HepG2 (cell line): Measurements from ENCODE around the gene HES2. TPM values are rescaled to one million over a fixed set of nuclear protein-coding genes. Genes with fewer than 3 reads are reported as not detected.
A peak's percentile ranks its signal among the peaks of the same experiment; 100 is the strongest.

Experiments
- ARNT2 ChIP-seq: sonication (generic); formaldehyde crosslinking; IDR thresholded peaks from 2 replicates; pipeline ENCODE4 v1.8.0; 2022; ENCODE audit warnings: mild to moderate bottlenecking, low read depth, missing genetic modification reagents, moderate library complexity
- CCDC6 ChIP-seq: sonication (generic); formaldehyde crosslinking; IDR thresholded peaks from 2 replicates; pipeline ENCODE4 v1.8.1; 2022; ENCODE audit warnings: mild to moderate bottlenecking, missing genetic modification reagents, moderate library complexity
- GLI4 ChIP-seq: sonication (generic); formaldehyde crosslinking; IDR thresholded peaks from 2 replicates; pipeline ENCODE4 v1.5.1; 2020; ENCODE audit warnings: missing genetic modification reagents, mild to moderate bottlenecking, moderate library complexity, borderline replicate concordance
- SP5 ChIP-seq: IDR thresholded peaks from 2 replicates; pipeline ENCODE4 v1.6.1; 2016; ENCODE audit warnings: low read depth, borderline replicate concordance
- SRSF4 ChIP-seq: fragments of 200-400 bp; formaldehyde crosslinking; IDR thresholded peaks from one replicate; pipeline ENCODE4 v1.6.1; 2018; ENCODE audit warnings: mild to moderate bottlenecking, low read depth, low read length, moderate library complexity; ENCODE audit not compliant: poor library complexity, severe bottlenecking
- ZNF274 ChIP-seq: sonication (generic); formaldehyde crosslinking; IDR thresholded peaks from 2 replicates; pipeline ENCODE4 v1.5.1; 2020; ENCODE audit warnings: mild to moderate bottlenecking, missing genetic modification reagents
- ZNF354B ChIP-seq: sonication (generic); formaldehyde crosslinking; IDR thresholded peaks from 2 replicates; pipeline ENCODE4 v1.8.0; 2022; ENCODE audit warnings: mild to moderate bottlenecking, missing genetic modification reagents
- ZNF777 ChIP-seq: sonication (generic); formaldehyde crosslinking; IDR thresholded peaks from 2 replicates; pipeline ENCODE4 v1.4.0; 2020; ENCODE audit warnings: missing genetic modification reagents
- polyA plus RNA-seq, 8 experiments: library from polyadenylated mRNA; depleted of rRNA in 3 of 8; stranded (reverse) in 7 of 8; unstranded in 1 of 8; fragments of >200 nt; fragmentation: Illumina TruSeq in 4 of 8; extraction: Trizol in 4 of 8; gene quantifications; 2 replicates each; pipeline versions ENCODE4 v1.2.1 to v1.2.3, GENCODE V29; 2011 to 2016; ENCODE audit warnings: low read depth in 4 of 8, missing spikeins in 1 of 8, mixed read lengths in 1 of 8; ENCODE audit not compliant: insufficient read depth in 1 of 8
- total RNA-seq, 5 experiments: library from RNA; depleted of rRNA; stranded (reverse); fragments of >200 nt; fragmentation: Illumina TruSeq; extraction: Trizol; gene quantifications; 2 replicates each; pipeline ENCODE4 v1.2.3, GENCODE V29; 2016; ENCODE audit warnings: low read depth in 1 of 5
- TF ChIP-seq, protein P1 (sequence below): sonication (generic); formaldehyde crosslinking; conservative IDR thresholded peaks from 2 replicates; pipeline ENCODE4 v1.8.0; 2022; ENCODE audit warnings: mild to moderate bottlenecking, moderate library complexity, missing genetic modification reagents
- TF ChIP-seq, protein P2 (sequence below): sonication (generic); formaldehyde crosslinking; IDR thresholded peaks from 2 replicates; pipeline ENCODE4 v1.5.0; 2020; ENCODE audit warnings: mild to moderate bottlenecking, missing genetic modification reagents, moderate library complexity
- TF ChIP-seq, protein P3 (sequence below): sonication (generic); formaldehyde crosslinking; IDR thresholded peaks from 2 replicates; pipeline ENCODE4 v1.5.0; 2020; ENCODE audit warnings: mild to moderate bottlenecking, missing genetic modification reagents, borderline replicate concordance
- TF ChIP-seq, protein P4 (sequence below): sonication (generic); formaldehyde crosslinking; IDR thresholded peaks from 2 replicates; pipeline ENCODE4 v1.5.1; 2020; ENCODE audit warnings: mild to moderate bottlenecking, missing genetic modification reagents
- TF ChIP-seq, protein P5 (sequence below): sonication (generic); formaldehyde crosslinking; IDR thresholded peaks from 2 replicates; pipeline ENCODE4 v1.9.0; 2021; ENCODE audit warnings: missing genetic modification reagents, borderline replicate concordance

HES2 gene
- total and polyA plus RNA-seq, 2 of the 13 experiments (the other 11 are each of a cell fraction or from before 2014, with no cell fraction given), result 0.11 to 0.17 TPM

DNA sequence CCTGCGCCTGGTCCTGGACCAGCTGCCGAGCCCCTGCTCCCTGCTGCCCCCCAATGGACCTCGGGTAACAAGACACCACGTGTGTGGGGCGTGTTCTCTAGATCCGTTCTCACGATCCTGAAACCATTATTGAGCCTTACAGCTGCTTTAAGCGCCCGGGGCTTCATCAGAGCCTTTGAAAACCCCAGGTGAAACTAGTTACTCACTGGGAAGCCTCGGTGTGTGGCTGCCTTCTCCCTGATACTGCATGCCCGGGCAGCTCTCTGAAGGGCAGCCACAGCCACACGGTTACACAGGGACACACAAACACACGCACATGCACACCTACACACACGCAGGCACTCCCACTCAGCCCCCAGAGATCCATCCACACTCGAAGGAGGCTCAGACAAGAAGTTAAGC is 5.3 kb downstream of the HES2 start (continued):
- TF ChIP-seq, protein P1, sequence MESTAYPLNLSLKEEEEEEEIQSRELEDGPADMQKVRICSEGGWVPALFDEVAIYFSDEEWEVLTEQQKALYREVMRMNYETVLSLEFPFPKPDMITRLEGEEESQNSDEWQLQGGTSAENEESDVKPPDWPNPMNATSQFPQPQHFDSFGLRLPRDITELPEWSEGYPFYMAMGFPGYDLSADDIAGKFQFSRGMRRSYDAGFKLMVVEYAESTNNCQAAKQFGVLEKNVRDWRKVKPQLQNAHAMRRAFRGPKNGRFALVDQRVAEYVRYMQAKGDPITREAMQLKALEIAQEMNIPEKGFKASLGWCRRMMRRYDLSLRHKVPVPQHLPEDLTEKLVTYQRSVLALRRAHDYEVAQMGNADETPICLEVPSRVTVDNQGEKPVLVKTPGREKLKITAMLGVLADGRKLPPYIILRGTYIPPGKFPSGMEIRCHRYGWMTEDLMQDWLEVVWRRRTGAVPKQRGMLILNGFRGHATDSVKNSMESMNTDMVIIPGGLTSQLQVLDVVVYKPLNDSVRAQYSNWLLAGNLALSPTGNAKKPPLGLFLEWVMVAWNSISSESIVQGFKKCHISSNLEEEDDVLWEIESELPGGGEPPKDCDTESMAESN, result 0 out of 2 replicates have a peak, but pooled peaks have one; percentile 25
- TF ChIP-seq ARNT2 (CRISPR knock-in tag) (0 out of 2 replicates have a peak, but pooled peaks have one; percentile 31), SRSF4 (no peak), ZNF274 (CRISPR knock-in tag) (0 out of 2 replicates have a peak, but pooled peaks have one; percentile 31), CCDC6 (CRISPR knock-in tag) (no peak), SP5 (0 out of 2 replicates have a peak, but pooled peaks have one; percentile 39), ZNF354B (CRISPR knock-in tag) (no peak), GLI4 (CRISPR knock-in tag) (no peak), ZNF777 (CRISPR knock-in tag) (peak; percentile 56; the same call in 1 of the 2 replicates)
- TF ChIP-seq, protein P2, sequence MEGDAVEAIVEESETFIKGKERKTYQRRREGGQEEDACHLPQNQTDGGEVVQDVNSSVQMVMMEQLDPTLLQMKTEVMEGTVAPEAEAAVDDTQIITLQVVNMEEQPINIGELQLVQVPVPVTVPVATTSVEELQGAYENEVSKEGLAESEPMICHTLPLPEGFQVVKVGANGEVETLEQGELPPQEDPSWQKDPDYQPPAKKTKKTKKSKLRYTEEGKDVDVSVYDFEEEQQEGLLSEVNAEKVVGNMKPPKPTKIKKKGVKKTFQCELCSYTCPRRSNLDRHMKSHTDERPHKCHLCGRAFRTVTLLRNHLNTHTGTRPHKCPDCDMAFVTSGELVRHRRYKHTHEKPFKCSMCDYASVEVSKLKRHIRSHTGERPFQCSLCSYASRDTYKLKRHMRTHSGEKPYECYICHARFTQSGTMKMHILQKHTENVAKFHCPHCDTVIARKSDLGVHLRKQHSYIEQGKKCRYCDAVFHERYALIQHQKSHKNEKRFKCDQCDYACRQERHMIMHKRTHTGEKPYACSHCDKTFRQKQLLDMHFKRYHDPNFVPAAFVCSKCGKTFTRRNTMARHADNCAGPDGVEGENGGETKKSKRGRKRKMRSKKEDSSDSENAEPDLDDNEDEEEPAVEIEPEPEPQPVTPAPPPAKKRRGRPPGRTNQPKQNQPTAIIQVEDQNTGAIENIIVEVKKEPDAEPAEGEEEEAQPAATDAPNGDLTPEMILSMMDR, result peak; percentile 84
- TF ChIP-seq, protein P3, sequence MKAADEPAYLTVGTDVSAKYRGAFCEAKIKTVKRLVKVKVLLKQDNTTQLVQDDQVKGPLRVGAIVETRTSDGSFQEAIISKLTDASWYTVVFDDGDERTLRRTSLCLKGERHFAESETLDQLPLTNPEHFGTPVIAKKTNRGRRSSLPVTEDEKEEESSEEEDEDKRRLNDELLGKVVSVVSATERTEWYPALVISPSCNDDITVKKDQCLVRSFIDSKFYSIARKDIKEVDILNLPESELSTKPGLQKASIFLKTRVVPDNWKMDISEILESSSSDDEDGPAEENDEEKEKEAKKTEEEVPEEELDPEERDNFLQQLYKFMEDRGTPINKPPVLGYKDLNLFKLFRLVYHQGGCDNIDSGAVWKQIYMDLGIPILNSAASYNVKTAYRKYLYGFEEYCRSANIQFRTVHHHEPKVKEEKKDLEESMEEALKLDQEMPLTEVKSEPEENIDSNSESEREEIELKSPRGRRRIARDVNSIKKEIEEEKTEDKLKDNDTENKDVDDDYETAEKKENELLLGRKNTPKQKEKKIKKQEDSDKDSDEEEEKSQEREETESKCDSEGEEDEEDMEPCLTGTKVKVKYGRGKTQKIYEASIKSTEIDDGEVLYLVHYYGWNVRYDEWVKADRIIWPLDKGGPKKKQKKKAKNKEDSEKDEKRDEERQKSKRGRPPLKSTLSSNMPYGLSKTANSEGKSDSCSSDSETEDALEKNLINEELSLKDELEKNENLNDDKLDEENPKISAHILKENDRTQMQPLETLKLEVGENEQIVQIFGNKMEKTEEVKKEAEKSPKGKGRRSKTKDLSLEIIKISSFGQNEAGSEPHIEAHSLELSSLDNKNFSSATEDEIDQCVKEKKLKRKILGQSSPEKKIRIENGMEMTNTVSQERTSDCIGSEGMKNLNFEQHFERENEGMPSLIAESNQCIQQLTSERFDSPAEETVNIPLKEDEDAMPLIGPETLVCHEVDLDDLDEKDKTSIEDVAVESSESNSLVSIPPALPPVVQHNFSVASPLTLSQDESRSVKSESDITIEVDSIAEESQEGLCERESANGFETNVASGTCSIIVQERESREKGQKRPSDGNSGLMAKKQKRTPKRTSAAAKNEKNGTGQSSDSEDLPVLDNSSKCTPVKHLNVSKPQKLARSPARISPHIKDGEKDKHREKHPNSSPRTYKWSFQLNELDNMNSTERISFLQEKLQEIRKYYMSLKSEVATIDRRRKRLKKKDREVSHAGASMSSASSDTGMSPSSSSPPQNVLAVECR (CRISPR knock-in tag), result peak; percentile 30; the same call in 1 of the 2 replicates
- TF ChIP-seq, protein P4, sequence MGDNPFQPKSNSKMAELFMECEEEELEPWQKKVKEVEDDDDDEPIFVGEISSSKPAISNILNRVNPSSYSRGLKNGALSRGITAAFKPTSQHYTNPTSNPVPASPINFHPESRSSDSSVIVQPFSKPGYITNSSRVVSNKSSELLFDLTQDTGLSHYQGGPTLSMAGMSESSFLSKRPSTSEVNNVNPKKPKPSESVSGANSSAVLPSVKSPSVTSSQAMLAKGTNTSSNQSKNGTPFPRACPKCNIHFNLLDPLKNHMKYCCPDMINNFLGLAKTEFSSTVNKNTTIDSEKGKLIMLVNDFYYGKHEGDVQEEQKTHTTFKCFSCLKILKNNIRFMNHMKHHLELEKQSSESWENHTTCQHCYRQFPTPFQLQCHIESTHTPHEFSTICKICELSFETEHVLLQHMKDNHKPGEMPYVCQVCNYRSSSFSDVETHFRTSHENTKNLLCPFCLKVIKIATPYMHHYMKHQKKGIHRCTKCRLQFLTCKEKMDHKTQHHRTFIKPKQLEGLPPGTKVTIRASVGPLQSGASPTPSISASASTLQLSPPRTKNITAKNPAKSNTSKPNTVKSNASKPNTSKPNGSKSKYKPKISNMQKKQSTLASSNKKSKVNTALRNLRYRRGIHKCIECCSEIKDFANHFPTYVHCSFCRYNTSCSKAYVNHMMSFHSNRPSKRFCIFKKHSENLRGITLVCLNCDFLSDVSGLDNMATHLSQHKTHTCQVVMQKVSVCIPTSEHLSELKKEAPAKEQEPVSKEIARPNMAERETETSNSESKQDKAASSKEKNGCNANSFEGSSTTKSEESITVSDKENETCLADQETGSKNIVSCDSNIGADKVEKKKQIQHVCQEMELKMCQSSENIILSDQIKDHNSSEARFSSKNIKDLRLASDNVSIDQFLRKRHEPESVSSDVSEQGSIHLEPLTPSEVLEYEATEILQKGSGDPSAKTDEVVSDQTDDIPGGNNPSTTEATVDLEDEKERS (CRISPR knock-in tag), result no peak
- TF ChIP-seq, protein P5, sequence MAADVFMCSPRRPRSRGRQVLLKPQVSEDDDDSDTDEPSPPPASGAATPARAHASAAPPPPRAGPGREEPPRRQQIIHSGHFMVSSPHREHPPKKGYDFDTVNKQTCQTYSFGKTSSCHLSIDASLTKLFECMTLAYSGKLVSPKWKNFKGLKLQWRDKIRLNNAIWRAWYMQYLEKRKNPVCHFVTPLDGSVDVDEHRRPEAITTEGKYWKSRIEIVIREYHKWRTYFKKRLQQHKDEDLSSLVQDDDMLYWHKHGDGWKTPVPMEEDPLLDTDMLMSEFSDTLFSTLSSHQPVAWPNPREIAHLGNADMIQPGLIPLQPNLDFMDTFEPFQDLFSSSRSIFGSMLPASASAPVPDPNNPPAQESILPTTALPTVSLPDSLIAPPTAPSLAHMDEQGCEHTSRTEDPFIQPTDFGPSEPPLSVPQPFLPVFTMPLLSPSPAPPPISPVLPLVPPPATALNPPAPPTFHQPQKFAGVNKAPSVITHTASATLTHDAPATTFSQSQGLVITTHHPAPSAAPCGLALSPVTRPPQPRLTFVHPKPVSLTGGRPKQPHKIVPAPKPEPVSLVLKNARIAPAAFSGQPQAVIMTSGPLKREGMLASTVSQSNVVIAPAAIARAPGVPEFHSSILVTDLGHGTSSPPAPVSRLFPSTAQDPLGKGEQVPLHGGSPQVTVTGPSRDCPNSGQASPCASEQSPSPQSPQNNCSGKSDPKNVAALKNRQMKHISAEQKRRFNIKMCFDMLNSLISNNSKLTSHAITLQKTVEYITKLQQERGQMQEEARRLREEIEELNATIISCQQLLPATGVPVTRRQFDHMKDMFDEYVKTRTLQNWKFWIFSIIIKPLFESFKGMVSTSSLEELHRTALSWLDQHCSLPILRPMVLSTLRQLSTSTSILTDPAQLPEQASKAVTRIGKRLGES (CRISPR knock-in tag), result peak; percentile 90; the same call in 1 of the 2 replicates
